NB4 (cell line): Measurements from ENCODE around the gene MRPL48.
"Not testable (repeated sequence)": the region's sequence is repeated elsewhere in the genome, so short reads cannot be mapped to it uniquely, and the experiment has no call there.

Experiments
- DNase-seq: peaks from one replicate; pipeline ENCODE4 v3.0.0; 2010; ENCODE audit warnings: low read depth
- H3K4me3 ChIP-seq: one replicate; pipeline ENCODE4 v1.5.1; 2011; ENCODE audit warnings: mild to moderate bottlenecking, low read depth, low read length, moderate library complexity
- CTCF ChIP-seq: IDR thresholded peaks from one replicate; pipeline ENCODE4 v1.5.1; 2012; ENCODE audit warnings: low read depth, low read length
- MYC ChIP-seq: IDR thresholded peaks from 2 replicates; pipeline ENCODE4 v1.6.1; 2011; ENCODE audit warnings: low read depth, low read length
- POLR2A ChIP-seq: IDR thresholded peaks from 2 replicates; pipeline ENCODE4 v1.6.1; 2011; ENCODE audit warnings: mild to moderate bottlenecking; ENCODE audit not compliant: insufficient read length; ENCODE audit errors: extremely low read depth
- TF ChIP-seq, protein P1 (sequence below): IDR thresholded peaks from 2 replicates; pipeline ENCODE4 v1.6.1; 2011; ENCODE audit warnings: low read depth, low read length

Gene MRPL48

GRCh38 chr11:73784080-73784634, 3.5 kb upstream of the MRPL48 start:
- H3K4me3 ChIP-seq, result no peak overlapping the region
- no peak for DNase-seq
- TF ChIP-seq MYC, result no peak
- TF ChIP-seq, protein P1, sequence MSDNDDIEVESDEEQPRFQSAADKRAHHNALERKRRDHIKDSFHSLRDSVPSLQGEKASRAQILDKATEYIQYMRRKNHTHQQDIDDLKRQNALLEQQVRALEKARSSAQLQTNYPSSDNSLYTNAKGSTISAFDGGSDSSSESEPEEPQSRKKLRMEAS, result no peak
- no peak for TF ChIP-seq CTCF
- TF ChIP-seq POLR2A, result no peak

- DNase-seq, result no peak
- TF ChIP-seq POLR2A (no peak), MYC (no peak), CTCF (no peak)
- TF ChIP-seq, protein P1, result no peak
Measured at GRCh38 chr11:73784734-73785133, 2.9 kb upstream of the MRPL48 start.

DNA sequence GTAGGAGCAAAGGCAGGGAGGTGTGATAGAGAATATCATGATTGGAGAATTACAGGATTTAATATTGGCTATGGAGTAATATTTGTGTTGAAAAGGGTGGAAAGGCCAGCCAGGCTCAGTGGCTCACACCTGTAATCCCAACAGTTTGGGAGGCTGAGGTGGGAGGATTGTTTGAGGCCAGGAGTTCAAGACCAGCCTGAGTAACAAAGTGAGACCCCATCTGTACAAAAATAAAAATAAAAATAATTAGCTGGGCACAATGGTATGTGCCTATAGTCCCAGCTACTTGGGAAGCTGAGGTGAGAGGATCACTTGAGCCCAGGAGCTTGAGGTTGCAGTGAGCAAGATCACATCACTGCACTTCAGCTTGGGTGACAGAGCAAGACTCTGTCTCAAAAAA, 2.2 kb upstream of the MRPL48 start:
- not testable (repeated sequence) for H3K4me3 ChIP-seq, DNase-seq

More at GRCh38 chr11:73784734-73785133, 2.9 kb upstream of the MRPL48 start:
- H3K4me3 ChIP-seq, result no peak overlapping the region

DNA sequence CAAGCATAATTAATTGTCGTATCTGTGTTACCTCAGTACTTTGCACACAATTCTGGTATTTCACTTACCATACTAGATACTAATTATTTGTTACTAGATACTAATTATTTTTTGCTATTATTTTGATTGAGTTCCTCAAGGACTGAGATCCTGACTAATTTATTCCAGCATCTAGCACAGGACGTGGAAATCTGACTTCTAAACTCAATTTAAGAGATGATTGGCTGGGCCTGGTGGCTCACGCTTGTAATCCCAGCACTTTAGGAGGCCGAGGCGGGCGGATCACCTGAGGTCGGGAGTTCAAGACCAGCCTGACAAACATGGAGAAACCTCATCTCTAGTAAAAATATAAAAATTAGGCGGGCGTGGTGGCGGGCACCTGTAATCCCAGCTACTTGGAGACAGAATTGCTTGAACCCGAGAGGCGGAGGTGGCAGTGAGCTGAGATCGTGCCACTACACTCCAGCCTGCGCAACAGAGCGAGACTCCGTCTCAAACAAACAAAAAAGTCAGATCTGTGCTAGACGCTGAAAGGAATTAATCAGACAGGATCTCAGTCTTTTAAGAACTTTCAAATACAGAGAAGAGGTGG, 527 bp upstream of the MRPL48 start:
- DNase-seq, result no peak
- TF ChIP-seq MYC, result no peak
- TF ChIP-seq POLR2A, result no peak
- TF ChIP-seq, protein P1, result no peak
- TF ChIP-seq CTCF, result no peak
- H3K4me3 ChIP-seq, result peak overlapping the region; percentile 79

DNA sequence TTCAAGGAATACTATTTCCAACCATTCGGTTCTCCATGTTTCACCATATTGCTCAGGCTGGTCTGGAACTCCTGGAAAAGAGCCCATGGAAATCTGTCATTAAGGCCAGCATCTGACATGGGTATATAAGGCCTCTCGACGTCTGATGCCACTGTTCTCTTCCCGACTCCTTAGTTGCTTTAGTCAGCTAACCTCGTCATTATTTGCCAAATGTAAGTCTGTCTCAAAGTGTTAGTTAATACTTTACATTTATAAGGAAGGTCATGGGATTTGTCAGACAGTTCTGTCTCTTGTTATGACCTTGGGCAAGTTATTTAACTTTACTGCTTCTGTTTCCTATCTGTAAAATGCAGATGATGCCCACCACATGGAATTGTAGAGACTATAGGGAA, 1.6 kb downstream of the MRPL48 start:
- no peak for DNase-seq
- peak overlapping the region; percentile 79 for H3K4me3 ChIP-seq
- TF ChIP-seq POLR2A (no peak), CTCF (no peak), MYC (no peak)
- TF ChIP-seq, protein P1, result no peak

DNA sequence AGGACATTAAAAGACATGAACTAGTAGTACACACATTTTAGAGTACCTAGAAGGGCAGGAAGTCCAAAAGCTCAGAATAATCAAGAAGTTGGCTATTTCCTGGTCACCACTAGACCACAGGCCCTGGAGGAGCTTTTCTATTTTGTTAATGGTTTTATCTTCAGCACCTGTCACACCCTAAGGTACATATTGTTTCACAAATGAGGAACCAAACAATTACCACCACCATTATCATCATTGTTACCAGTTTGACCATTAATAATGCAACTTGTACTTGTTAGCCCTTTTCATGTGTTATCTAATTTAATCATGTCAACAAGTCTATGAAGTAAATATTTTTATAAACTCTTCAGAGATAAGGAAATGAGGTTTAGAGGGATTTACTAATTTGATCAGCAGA, 4.9 kb downstream of the MRPL48 start:
- DNase-seq, result no peak
- TF ChIP-seq MYC (no peak), POLR2A (no peak), CTCF (no peak)
- TF ChIP-seq, protein P1, result no peak
- no peak overlapping the region for H3K4me3 ChIP-seq
